Naive thymus-derived CD4-positive, alpha-beta T cell (primary cell): ENCODE measurements around the gene TEX53. TPM values are rescaled to one million over a fixed set of nuclear protein-coding genes. Genes with fewer than 3 reads are reported as not detected.

Experiments used
- ATAC-seq: fragments of 150-1000 bp; cut with Tn5 transposase; 2 replicates; pipeline ENCODE4 v1.10.0; 2021; ENCODE audit warnings: mild to moderate bottlenecking, moderate library complexity
- CTCF ChIA-PET: fragments of 350-600 bp; sonication (Branson Sonifier 250); formaldehyde crosslinking; loops from one replicate; lab custom pipeline; 2021; ENCODE audit warnings: antibody characterized with exemption; lab: Charles Lee
- POLR2A ChIA-PET: fragments of 350-600 bp; sonication (Branson Sonifier 250); formaldehyde crosslinking; loops from one replicate; lab custom pipeline; 2021; ENCODE audit warnings: antibody characterized with exemption, inconsistent platforms; lab: Charles Lee
- DNase-seq, 9 donors: peaks; one replicate each; pipeline versions ENCODE4 v3.0.0 to v3.0.0-alpha.2; 2020 to 2022; ENCODE audit warnings: mixed read lengths in 1 of 9
- H3K27ac ChIP-seq: one replicate; pipeline ENCODE4 v1.7.0; 2013; ENCODE audit warnings: mild to moderate bottlenecking, low read depth, low read length, moderate library complexity
- H3K27me3 ChIP-seq, 2 donors: one replicate each; pipeline ENCODE4 v1.7.0; 2013; ENCODE audit warnings: low read length in 2 of 2, mild to moderate bottlenecking in 2 of 2, moderate library complexity in 2 of 2; ENCODE audit not compliant: control insufficient read depth in 2 of 2, insufficient read depth in 2 of 2
- H3K36me3 ChIP-seq, 3 experiments: 1 replicate in 2 of 3; 2 replicates in 1 of 3; pipeline ENCODE4 v1.7.0; 2013; ENCODE audit warnings: low read length in 3 of 3, mild to moderate bottlenecking in 3 of 3, moderate library complexity in 1 of 3; ENCODE audit not compliant: insufficient read depth in 3 of 3, control insufficient read depth in 2 of 3
- H3K4me1 ChIP-seq, 2 donors: one replicate each; pipeline ENCODE4 v1.7.0; 2013; ENCODE audit warnings: low read length in 2 of 2, mild to moderate bottlenecking in 2 of 2, moderate library complexity in 1 of 2; ENCODE audit not compliant: control insufficient read depth in 2 of 2, insufficient read depth in 2 of 2
- H3K4me3 ChIP-seq: 2 replicates; pipeline ENCODE4 v1.7.0; 2013; ENCODE audit warnings: mild to moderate bottlenecking, low read length
- H3K9me3 ChIP-seq, 3 experiments: 1 replicate in 2 of 3; 2 replicates in 1 of 3; pipeline ENCODE4 v1.7.0; 2013; ENCODE audit warnings: low read length in 3 of 3; ENCODE audit not compliant: control insufficient read depth in 2 of 3
- H3K27ac Mint-ChIP-seq, 9 donors: one replicate each; pipeline ENCODE4 v1.8.0; 2020 to 2022; ENCODE audit warnings: mixed read lengths in 9 of 9, mild to moderate bottlenecking in 8 of 9, moderate library complexity in 5 of 9, inconsistent platforms in 2 of 9
- H3K27me3 Mint-ChIP-seq, 5 donors: one replicate each; pipeline ENCODE4 v1.8.0; 2021 to 2022; ENCODE audit warnings: mixed read lengths in 5 of 5, mild to moderate bottlenecking in 1 of 5
- H3K36me3 Mint-ChIP-seq, 5 donors: one replicate each; pipeline ENCODE4 v1.8.0; 2020 to 2022; ENCODE audit warnings: mixed read lengths in 5 of 5, mild to moderate bottlenecking in 3 of 5, inconsistent platforms in 1 of 5
- H3K4me1 Mint-ChIP-seq, 7 donors: one replicate each; pipeline ENCODE4 v1.8.0; 2020 to 2022; ENCODE audit warnings: mixed read lengths in 7 of 7, mild to moderate bottlenecking in 3 of 7, inconsistent platforms in 1 of 7
- H3K4me3 Mint-ChIP-seq, 10 donors: one replicate each; pipeline ENCODE4 v1.8.0; 2020 to 2022; ENCODE audit warnings: mild to moderate bottlenecking in 10 of 10, mixed read lengths in 10 of 10, moderate library complexity in 6 of 10, inconsistent platforms in 2 of 10
- H3K9me3 Mint-ChIP-seq, 11 donors: one replicate each; pipeline ENCODE4 v1.8.0; 2020 to 2022; ENCODE audit warnings: mixed read lengths in 11 of 11, mild to moderate bottlenecking in 4 of 11, inconsistent platforms in 1 of 11, moderate library complexity in 1 of 11
- intact Hi-C, 2 donors: fragments of 100-400 bp; cut with micrococcal nuclease; formaldehyde crosslinking; loops; one replicate each; pipeline ENCODE4 v1.15.1; 2023
- polyA plus RNA-seq, 2 donors: library from polyadenylated mRNA; unstranded; fragments of 300-500 nt; fragmentation: Illumina TruSeq; gene quantifications; one replicate each; pipeline ENCODE4 v1.2.3, GENCODE V29; 2021
- total RNA-seq, 6 experiments: library from RNA in 5 of 6; stranded (reverse) in 5 of 6; gene quantifications; 1 replicate in 5 of 6; 2 replicates in 1 of 6; pipeline ENCODE4 v1.2.3 and lab custom pipeline; 2021 to 2026

TEX53 gene
- total and polyA plus RNA-seq, 7 experiments from 2014 or later: not detected

- no peak overlapping the region for H3K4me3 ChIP-seq
- Mint-ChIP-seq H3K4me3 (no peak overlapping the region), H3K27ac (peak overlapping the region in 2 of 9 donors; percentile 25 to 38), H3K27me3 (no peaks in the 10 kb centered on the region), H3K36me3 (peaks cover 13 to 75% (median 37%) of the 10 kb centered on the region in 5 donors), H3K9me3 (no peaks in the 10 kb centered on the region), H3K4me1 (peaks cover 5 to 11% (median 7%) of the 10 kb centered on the region in 7 donors)
- CTCF ChIA-PET: no interaction called here
- no peaks in the 10 kb centered on the region for H3K27me3 ChIP-seq
- no peaks in the 10 kb centered on the region for H3K4me1 ChIP-seq
- no peak overlapping the region for H3K27ac ChIP-seq
- H3K36me3 ChIP-seq: peaks cover 0 to 70% (median 15%) of the 10 kb centered on the region in 3 experiments
- DNase-seq: no peak
- ATAC-seq: no peak
- POLR2A ChIA-PET: interaction anchor here (1.0 kb wide), 1 partner anchor 34 kb away, joined by 3 read pairs; no protein-coding TSS in a partner anchor
- intact Hi-C loops: loop anchor here in 1 of 2 donors (5.0 kb wide), 1 partner anchor 34 kb away; no protein-coding TSS in a partner anchor
- no peaks in the 10 kb centered on the region for H3K9me3 ChIP-seq
These were observed 31.1 kb downstream of the TEX53 start for GRCh38 chr9:114626415-114627020.

DNA sequence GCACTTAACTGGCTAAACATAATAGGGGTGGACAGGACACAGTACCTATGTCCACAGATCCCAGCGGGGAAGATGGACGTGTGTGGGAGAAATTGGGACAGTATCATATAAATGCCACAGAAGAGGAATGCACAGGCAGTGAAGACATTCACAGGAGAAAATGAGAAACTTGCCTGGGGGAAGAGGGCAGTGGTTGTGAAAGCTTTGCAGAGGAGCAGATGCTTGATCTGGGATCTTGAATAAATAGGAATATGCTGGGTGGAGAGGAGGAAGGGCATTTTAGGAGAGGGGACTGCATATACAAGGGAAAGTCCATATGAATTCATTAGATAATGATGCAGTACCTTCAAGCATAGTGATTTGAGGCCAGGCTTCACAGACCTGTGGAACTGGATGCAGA is 32.9 kb downstream of the TEX53 start:
- H3K4me3 ChIP-seq: no peak overlapping the region
- peaks cover 0 to 54% (median 10%) of the 10 kb centered on the region in 3 experiments for H3K36me3 ChIP-seq
- intact Hi-C loops: loop anchor here in 1 of 2 donors (5.0 kb wide), 1 partner anchor 32 kb away; no protein-coding TSS in a partner anchor
- ATAC-seq (no peak), DNase-seq (no peak)
- CTCF ChIA-PET: no interaction called here
- POLR2A ChIA-PET: interaction anchor here (0.5 to 1.4 kb wide), 3 partner anchors 8 to 37 kb away, joined by 3 read pairs; partner anchors contain the start of genes ATP6V1G1 and TMEM268
- H3K27me3 ChIP-seq: no peaks in the 10 kb centered on the region
- H3K27ac ChIP-seq: no peak overlapping the region
- Mint-ChIP-seq H3K36me3 (peaks cover 12 to 62% (median 39%) of the 10 kb centered on the region in 5 donors), H3K4me1 (peaks cover 8 to 15% (median 10%) of the 10 kb centered on the region in 7 donors), H3K27me3 (no peaks in the 10 kb centered on the region), H3K9me3 (no peaks in the 10 kb centered on the region), H3K4me3 (no peak overlapping the region), H3K27ac (peak overlapping the region in 3 of 9 donors; percentile 29 to 59 (median 45))
- no peaks in the 10 kb centered on the region for H3K4me1 ChIP-seq
- H3K9me3 ChIP-seq: no peaks in the 10 kb centered on the region

DNA sequence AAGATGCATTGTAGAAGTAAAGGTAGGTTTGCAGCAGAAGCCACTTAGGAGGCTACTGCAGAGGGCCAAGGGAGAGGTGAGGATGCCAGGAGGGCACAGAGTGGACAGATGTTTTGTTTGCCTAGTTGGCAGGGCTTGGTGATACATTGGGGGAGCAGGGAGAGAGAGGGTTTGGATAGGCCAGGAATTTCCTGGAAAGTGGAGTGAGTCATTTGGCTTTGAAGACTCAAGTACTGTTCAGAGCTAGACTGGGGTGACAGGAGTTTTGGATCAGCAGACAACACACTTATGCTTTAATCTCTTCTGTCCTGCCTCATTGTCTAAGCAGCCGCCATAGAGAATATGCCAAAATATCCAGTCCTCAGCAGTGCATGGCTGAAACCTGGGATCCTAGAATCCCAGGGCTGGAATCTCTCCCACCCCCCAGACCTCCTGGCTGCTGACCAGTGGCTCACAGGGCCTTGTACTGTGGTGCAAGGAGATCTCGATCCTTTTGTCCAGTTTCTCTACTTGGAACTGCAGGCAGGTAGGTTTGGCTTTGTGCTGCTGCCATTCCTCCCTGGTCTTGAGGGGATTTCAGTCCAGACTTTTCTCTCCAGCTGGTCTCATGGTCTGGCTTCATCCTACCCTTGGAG is 35.5 kb downstream of the TEX53 start:
- Mint-ChIP-seq H3K36me3 (peaks cover 7 to 55% (median 40%) of the 10 kb centered on the region in 5 donors), H3K27ac (peak overlapping the region in 3 of 9 donors; percentile 1 to 56 (median 3)), H3K27me3 (no peaks in the 10 kb centered on the region), H3K4me1 (peaks cover 9 to 30% (median 26%) of the 10 kb centered on the region in 7 donors), H3K9me3 (no peaks in the 10 kb centered on the region), H3K4me3 (no peak overlapping the region)
- intact Hi-C loops: no loop called here
- Histone ChIP-seq H3K4me1 (peaks cover 0 to 2% of the 10 kb centered on the region in 2 donors), H3K27me3 (no peaks in the 10 kb centered on the region), H3K27ac (no peak overlapping the region), H3K9me3 (no peaks in the 10 kb centered on the region), H3K36me3 (peaks cover 0 to 45% (median 4%) of the 10 kb centered on the region in 3 experiments), H3K4me3 (no peak overlapping the region)
- no peak for DNase-seq
- POLR2A ChIA-PET: interaction anchor here (0.6 to 20.3 kb wide), 5 partner anchors 9 to 59 kb away, joined by 3 to 329 read pairs (median 3); partner anchors contain the start of genes ATP6V1G1 and TMEM268
- CTCF ChIA-PET: no interaction called here
- no peak for ATAC-seq

GRCh38 chr9:114621561-114621960 is 36.0 kb downstream of the TEX53 start:
- Mint-ChIP-seq H3K4me1 (peaks cover 12 to 35% (median 31%) of the 10 kb centered on the region in 7 donors), H3K27ac (peak overlapping the region in 4 of 9 donors; percentile 1 to 56 (median 23)), H3K27me3 (no peaks in the 10 kb centered on the region), H3K9me3 (no peaks in the 10 kb centered on the region), H3K4me3 (no peak overlapping the region), H3K36me3 (peaks cover 7 to 51% (median 40%) of the 10 kb centered on the region in 5 donors)
- ATAC-seq (no peak), DNase-seq (no peak)
- no peak overlapping the region for H3K4me3 ChIP-seq
- H3K36me3 ChIP-seq: peaks cover 0 to 43% (median 4%) of the 10 kb centered on the region in 3 experiments
- no peak overlapping the region for H3K27ac ChIP-seq
- H3K4me1 ChIP-seq: peaks cover 2 to 6% of the 10 kb centered on the region in 2 donors
- intact Hi-C loops: no loop called here
- ChIA-PET POLR2A (interaction anchor here (0.6 to 20.3 kb wide), 4 partner anchors 9 to 50 kb away, joined by 3 to 329 read pairs (median 4); partner anchors contain the start of genes ATP6V1G1 and TMEM268), CTCF (no interaction called here)
- no peaks in the 10 kb centered on the region for H3K27me3 ChIP-seq
- no peaks in the 10 kb centered on the region for H3K9me3 ChIP-seq

DNA sequence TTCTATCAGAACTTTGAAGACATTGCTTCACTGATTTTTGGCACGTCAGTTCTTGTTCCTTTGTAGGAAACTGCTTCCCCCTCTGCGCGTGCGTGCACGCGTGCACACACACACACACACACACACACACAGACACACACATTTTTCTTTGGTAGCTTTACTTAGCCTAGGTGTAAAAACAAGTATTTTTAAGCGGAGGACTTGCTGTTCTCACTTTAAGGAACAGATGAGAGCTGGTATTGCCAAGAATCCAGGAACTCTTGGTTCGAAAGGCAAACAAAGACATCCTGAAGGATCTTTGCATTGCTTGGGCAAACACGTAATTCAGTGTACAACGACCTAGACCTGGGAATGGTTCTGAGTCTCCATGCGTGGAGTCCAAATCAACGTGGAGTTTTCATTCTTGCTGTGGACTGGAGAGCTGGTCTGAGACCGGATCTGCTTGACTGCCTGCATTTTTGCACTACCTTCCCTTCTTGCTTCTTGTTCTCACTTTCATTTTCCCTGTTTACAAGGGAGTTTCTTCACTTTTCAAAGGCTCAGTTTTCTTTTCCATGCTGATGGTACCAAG is 38.3 kb downstream of the TEX53 start:
- peak overlapping the region; percentile 75 to 94 (median 84) for H3K4me3 Mint-ChIP-seq
- H3K36me3 ChIP-seq: peaks cover 0 to 31% (median 4%) of the 10 kb centered on the region in 3 experiments
- H3K36me3 Mint-ChIP-seq: peaks cover 7 to 44% (median 35%) of the 10 kb centered on the region in 5 donors
- ChIA-PET CTCF (interaction anchor here (1.1 to 2.3 kb wide), 4 partner anchors 9 to 34 kb away, joined by 3 to 13 read pairs (median 8); no protein-coding TSS in a partner anchor), POLR2A (interaction anchor here (0.5 to 20.3 kb wide), 6 partner anchors 16 to 298 kb away, joined by 3 to 329 read pairs (median 4); partner anchors contain the start of gene ATP6V1G1)
- H3K27me3 ChIP-seq: no peaks in the 10 kb centered on the region
- ATAC-seq: peak; percentile 58
- DNase-seq: peak in 5 of 9 donors; percentile 17 to 59 (median 35)
- intact Hi-C loops: no loop called here
- H3K4me1 Mint-ChIP-seq: peaks cover 21 to 50% (median 43%) of the 10 kb centered on the region in 7 donors
- H3K27ac Mint-ChIP-seq: peak overlapping the region; percentile 86 to 96 (median 90)
- H3K4me3 ChIP-seq: peak overlapping the region; percentile 25
- H3K4me1 ChIP-seq: peaks cover 2 to 9% of the 10 kb centered on the region in 2 donors
- peak overlapping the region; percentile 66 for H3K27ac ChIP-seq
- no peaks in the 10 kb centered on the region for H3K9me3 ChIP-seq
- no peaks in the 10 kb centered on the region for H3K27me3 Mint-ChIP-seq
- no peaks in the 10 kb centered on the region for H3K9me3 Mint-ChIP-seq
